NCI-H345 treated with DMSO at 0.1 percent for 48 hours (cell line): ENCODE measurements around the gene HS6ST2.
A peak's percentile ranks its signal among the peaks of the same experiment; 100 is the strongest.

Experiments used
- DNase-seq: peaks from one replicate; lab custom pipeline; 2025; ENCODE audit not compliant: unreplicated experiment; lab: John Stamatoyannopoulos, UW

Gene HS6ST2

GRCh38 chrX:132689612-132690563, 268.5 kb downstream of the HS6ST2 start:
- DNase-seq, result no peak

GRCh38 chrX:132685276-132685675, 273.2 kb downstream of the HS6ST2 start:
- DNase-seq, result no peak

GRCh38 chrX:132677233-132677716, 281.2 kb downstream of the HS6ST2 start:
- DNase-seq, result no peak

DNA sequence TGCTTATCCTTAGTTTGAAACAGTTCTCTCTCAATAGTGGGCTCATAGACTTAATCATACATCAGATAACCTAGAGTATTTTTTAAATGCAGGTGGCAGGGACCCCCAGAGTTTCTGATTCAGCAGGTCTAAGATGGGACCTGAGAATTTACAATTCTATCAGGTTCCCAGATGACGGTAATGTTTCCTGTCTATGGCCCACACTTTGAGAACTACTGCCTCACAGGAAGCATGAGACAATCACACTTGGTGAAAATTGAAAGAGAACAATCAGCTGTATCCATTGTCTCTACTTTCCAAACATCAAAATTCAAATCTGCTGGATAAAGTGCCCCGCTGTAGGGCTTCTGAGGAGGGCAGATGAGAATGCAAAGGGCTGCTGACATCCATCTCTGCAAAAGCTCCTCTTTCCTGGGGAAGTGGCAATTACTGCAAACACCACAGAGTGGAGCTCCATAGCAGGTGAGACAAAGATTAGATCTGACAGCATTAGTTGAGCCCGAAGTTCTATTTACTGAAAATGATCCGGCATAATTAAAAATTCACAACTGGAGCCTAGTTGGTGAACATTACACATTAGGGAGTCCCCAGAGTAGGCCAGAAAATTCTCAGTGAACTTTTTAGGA, 281.8 kb downstream of the HS6ST2 start:
- DNase-seq, result no peak

- DNase-seq, result no peak
Observed at GRCh38 chrX:132676102-132676501, 282.3 kb downstream of the HS6ST2 start.

DNA sequence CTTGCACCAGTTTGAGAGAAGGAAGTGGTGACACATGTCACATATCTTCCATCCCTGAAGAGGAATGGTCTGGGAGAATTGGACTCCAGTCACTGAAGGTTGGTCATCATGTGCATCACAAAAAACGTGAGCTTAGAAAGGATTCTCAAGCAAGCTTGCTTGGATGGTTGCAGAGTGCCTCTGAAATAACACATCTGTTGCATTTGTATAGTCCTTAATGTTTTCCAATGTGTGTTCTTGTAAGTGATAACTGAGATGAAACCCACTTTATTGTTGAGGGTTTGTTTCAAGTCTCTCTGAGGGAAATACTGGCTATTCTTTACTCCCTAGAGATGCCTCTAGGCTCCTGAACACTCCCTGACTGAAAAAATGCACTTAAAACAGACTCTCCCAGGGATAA, 285.1 kb downstream of the HS6ST2 start:
- DNase-seq, result no peak

- DNase-seq, result no peak
Observed at GRCh38 chrX:132671229-132671641, 287.2 kb downstream of the HS6ST2 start.

- DNase-seq, result no peak
Observed at GRCh38 chrX:132669142-132669541, 289.3 kb downstream of the HS6ST2 start.

- no peak for DNase-seq
Observed at GRCh38 chrX:132668178-132668577, 290.3 kb downstream of the HS6ST2 start.

DNA sequence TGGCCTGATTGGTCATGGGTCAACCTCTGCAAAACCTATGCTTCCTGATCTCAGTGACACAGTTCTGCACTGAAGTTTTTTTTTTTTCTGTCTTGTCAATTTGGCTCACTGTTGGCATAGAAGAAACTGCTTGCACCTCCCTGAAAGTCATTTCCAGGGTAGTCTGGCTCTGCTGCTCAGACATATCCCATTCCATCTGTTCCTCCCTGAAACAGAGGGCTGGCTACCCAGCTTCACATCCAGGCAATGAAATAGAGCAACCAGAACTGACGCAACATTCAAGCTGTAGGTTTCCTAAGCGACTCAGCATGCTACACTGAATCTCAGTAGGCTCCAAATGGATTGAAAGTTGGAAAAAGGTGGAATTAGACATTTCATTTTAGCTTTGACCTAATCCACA, 292.8 kb downstream of the HS6ST2 start:
- DNase-seq, result no peak

DNA sequence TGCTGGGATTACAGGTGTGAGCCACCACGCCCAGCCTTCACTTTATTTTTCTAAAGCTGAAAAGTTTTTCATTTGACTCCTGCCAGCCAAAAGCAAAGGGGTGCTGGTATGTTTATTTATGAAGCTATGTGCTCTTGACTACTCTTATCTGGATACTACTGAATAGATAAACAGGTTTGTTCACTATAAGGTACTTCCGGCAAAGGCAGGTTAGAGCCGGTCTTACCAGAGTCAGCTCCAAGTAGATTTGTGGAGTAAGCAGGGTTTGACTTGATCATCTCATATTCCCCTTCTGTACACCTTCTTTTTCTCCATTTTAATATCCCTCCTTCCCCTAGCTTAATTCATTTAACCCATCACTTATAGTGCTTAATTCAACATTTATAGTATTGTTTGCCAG, 294.2 kb downstream of the HS6ST2 start:
- DNase-seq, result no peak

- DNase-seq, result no peak
Observed at GRCh38 chrX:132662844-132663243, 295.6 kb downstream of the HS6ST2 start.

- no peak for DNase-seq
Observed at GRCh38 chrX:132657876-132658275, 300.6 kb downstream of the HS6ST2 start.

- DNase-seq, result no peak
Observed at GRCh38 chrX:132652871-132653270, 305.6 kb downstream of the HS6ST2 start.

GRCh38 chrX:132651421-132652086, 306.9 kb downstream of the HS6ST2 start:
- no peak for DNase-seq

GRCh38 chrX:132648895-132649294, 309.5 kb downstream of the HS6ST2 start:
- no peak for DNase-seq

DNA sequence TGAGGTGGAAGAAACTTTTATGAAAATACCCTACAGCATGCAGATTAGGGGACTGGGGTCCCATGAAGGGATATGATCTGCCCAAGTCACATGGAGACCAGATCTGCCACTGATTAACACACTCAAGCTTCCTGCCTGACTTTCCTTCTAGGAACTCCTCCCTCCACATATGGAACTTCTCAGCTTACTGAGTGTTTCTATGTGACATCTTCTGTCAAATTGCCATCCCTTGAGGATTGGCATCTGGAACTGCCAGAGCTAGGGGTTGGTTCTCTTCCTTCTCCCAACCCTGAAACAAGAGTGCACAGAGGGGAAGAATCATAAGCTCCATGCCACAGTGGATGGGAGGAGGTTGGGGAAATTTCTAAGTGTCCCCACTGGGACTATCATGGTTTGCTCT, 319.0 kb downstream of the HS6ST2 start:
- DNase-seq, result no peak

- no peak for DNase-seq
Observed at GRCh38 chrX:132638313-132638712, 320.1 kb downstream of the HS6ST2 start.

GRCh38 chrX:132636080-132636479, 322.3 kb downstream of the HS6ST2 start:
- DNase-seq, result peak; percentile 0

- no peak for DNase-seq
Observed at GRCh38 chrX:132634521-132634920, 323.9 kb downstream of the HS6ST2 start.

GRCh38 chrX:132631579-132632232, 326.7 kb downstream of the HS6ST2 start:
- peak; percentile 25 for DNase-seq
